HPDE6-E6E7 (cell line): ENCODE measurements around the gene FCHO1.

Source experiments
- DNase-seq: peaks from one replicate; pipeline ENCODE4 v3.0.0; 2011; ENCODE audit warnings: missing footprints; ENCODE audit errors: extremely low spot score

The FCHO1 gene

DNA sequence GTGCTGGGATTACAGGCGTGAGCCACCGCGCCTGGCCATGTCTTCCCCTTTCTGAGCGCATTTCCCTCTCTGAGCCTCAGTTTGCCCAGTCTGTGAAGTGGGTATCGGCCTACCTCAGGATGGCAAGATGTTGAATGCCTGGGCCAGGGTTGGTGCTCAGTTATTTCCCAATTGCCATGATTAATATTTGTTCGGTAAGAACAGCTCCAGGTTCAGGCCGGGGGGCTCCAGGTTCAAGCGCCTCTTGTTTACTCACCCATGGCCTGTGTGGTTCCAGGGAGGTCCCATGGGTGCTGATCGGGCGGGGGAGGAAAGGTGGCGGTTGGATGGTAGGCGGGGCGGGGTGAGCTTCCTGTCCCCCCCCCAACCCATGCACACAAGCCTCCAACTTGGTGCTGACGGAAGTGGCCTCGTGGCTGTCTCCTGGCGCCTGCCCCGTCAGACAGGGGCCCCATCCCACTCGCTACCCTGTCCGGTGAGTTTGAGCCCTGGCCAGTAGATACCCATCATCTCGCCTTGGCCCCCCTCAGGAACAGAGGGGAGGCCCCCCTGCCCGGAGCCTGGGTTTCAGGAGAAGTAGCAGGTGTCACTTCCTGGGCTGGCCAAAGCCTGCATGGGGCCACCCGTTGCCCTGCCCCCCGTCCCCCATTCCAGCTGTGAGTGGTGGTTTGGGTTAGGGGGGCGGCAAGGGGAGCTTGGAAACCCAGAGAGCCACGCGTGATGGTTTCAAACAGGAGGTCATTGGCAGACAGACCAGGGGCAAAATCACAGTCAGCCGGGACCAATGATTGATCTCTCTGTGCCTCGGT is at the start of gene FCHO1:
FCHO1 (plus strand) TSS at position 375 of the 809 bp plus-strand sequence. CDS start 3,688 bp downstream, outside the sequence.
- DNase-seq = no peak

GRCh38 chr19:17703824-17704463 is 47.3 kb upstream of the FCHO1 start:
- DNase-seq = no peak

DNA sequence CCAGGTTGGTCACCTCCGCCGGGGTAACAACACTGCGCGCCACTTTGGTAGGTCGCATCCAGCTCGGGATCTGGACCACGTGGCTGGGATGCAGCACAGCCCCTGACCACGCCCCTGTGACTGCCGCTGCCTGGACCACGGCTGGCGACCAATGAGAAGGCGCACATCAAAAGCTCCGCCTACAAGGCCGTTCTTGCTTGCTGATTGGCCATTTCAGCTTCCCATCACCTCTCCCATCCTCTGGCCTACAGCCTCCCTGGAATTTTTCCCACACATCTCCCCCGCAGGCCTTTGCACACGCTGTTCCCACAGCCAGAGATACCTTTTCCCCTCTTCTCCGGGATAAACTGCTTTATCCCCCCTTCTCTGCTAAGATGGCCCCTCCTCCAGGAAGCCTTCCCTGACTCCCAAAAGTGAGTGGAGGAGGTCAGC is 44.5 kb upstream of the FCHO1 start:
- no peak for DNase-seq

- no peak for DNase-seq
Observed at GRCh38 chr19:17711851-17712250, 39.4 kb upstream of the FCHO1 start.

GRCh38 chr19:17716309-17716929 is 34.9 kb upstream of the FCHO1 start:
- DNase-seq = no peak

GRCh38 chr19:17718550-17718946 is 32.7 kb upstream of the FCHO1 start:
- DNase-seq = no peak

DNA sequence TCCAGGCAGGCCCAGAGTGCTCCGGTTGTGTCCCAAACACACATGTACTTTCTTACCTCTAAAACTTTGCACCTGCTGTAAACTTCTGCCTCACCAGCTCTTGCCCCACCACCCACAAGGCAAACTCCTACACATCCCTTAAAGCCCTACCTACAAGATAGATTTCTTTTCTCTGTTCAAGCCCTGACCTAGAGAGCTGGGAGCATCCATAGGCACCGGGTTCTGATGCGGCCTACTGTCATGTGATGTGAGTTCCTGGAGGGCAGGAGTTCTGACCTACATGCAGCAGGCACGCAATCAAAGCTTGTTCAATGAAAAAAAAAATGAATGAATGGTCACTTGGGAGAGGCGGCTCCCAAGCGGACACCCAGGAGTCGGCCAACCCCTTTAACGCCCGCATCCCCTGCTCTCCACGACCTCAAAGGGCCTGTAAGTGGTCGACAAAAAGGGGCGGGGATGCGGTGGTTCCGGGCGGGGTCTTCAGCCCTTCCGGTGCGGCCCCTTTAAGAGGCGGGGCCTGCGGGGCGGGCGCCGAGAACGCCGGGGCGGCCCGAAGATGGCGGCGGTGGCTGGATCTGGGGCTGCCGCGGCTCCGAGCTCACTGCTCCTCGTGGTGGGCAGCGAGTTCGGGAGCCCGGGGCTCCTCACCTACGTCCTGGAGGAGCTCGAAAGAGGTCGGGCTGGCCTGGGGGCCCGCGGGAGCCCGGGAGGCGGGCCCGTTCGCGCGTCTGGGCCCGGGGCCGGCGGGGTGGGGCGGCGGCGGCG is 32.1 kb upstream of the FCHO1 start, which contains the start of gene MAP1S:
MAP1S (plus strand) TSS at position 534 of the 765 bp plus-strand sequence; CDS start at position 557, 23 bp downstream.
- DNase-seq = peak; percentile 41

- peak; percentile 49 for DNase-seq
Observed at GRCh38 chr19:17719730-17720400, 31.4 kb upstream of the FCHO1 start.

DNA sequence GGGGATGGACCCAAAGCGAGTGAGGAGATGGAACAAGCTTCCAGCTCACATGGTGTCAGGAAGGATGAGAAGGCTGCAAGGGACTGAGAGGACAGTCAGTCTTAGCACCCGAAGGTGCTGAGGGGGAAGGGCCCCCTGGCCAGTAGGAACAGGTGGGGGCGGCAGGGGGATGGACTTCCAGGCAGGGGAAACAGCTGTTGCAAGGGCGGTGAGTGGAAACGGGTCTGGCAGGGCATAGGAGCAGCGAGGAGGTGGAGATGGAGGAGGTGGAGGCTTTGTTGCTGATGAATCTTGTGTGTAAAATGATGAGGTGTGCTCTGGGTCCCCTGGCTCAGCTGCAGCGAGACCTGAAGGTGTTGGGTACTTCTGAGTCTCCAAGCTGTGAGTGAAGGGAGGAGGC is 30.8 kb upstream of the FCHO1 start:
- no peak for DNase-seq

DNA sequence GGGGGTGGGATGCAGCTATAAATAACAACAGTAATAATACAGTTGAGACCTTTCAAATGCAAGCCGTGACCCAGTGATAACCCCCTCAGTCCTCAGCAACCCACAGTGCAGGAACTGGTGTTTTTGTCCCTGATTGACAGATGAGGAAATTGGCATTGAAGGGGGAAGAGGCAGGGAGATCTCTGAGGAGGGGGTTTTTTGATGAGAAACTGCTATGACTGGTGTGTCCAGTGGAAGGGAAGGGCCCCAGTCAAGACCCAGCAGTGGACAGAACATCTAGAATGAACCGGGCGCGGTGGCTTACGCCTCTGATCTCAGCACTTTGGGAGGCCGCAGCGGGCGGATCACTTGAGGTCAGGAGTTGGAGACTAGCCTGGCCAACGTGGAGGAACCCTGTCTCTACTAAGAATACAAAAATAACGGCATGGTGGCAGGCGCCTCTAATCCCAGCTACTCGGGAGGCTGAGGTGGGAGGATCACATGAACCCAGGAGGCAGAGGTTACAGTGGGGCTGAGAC is 30.1 kb upstream of the FCHO1 start:
- DNase-seq = no peak

DNA sequence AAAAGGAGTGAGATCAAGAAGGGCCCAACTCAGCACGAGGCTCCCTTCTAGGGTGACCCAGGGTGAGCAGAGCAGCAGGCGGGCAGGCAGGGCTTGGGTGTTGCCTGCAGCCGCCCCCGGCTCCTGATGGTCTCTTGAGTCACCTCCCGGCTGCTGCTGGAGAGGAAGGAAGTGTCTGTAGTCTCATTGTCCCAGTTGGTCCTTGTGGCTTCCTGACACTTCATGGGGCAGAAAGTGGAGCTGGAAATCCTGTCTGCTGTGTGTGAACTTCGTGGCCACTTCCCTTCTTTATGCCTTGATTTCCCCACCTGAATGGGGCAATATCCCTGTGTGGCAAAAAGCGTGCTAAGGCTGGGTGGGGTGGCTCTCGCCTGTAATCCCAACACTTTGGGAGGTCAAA is 29.5 kb upstream of the FCHO1 start:
- no peak for DNase-seq

- no peak for DNase-seq
Observed at GRCh38 chr19:17722655-17723240, 28.5 kb upstream of the FCHO1 start.

DNA sequence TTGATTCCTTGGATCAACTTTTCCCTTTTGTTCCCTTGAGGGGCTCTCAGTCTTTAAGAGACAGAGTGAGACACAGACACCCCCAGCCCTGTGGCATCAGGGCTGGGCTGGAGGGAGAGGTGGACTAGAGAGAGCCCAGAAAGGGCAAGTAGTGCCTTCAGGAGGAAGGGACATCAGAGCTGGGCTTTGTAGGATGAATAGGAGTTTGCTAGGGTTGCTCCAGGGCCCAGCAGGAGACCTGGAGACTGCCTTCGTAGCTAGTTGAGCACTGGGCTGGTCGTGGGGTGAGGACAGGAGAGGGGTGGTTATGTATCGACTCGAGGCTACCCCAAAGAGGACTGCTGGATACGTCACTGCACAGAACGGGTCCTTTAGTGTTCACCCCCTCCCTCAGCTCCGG is 26.6 kb upstream of the FCHO1 start:
- DNase-seq = no peak

DNA sequence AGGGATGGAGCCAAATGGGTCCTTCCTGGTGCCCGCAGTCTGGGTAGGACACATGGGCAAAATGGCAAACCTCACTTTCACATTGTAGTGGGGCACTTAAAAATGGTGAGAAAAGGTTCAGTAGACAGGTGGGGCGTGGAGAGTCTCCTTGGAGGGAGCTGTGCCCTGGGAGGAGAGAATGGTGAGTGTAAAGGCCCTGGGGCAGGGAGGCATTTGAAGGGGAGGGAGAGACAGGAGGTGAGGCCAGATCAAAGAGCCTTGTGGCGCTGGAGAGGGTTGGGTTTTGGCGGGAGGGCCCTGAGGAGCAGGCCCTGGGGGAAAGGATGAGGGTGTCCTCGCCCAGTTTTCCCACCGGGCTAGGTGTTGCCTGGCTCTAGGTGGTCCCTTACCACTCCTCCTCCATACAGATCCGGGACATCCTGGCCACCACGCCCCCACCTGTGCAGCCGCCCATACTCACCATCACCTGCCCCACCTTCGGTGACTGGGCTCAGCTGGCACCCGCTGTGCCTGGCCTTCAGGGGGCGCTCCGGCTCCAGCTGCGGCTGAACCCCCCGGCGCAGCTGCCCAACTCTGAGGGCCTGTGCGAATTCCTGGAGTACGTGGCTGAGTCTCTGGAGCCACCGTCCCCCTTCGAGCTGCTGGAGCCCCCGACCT is 25.7 kb upstream of the FCHO1 start:
- no peak for DNase-seq

- DNase-seq = no peak
Observed at GRCh38 chr19:17726136-17726741, 25.0 kb upstream of the FCHO1 start.

DNA sequence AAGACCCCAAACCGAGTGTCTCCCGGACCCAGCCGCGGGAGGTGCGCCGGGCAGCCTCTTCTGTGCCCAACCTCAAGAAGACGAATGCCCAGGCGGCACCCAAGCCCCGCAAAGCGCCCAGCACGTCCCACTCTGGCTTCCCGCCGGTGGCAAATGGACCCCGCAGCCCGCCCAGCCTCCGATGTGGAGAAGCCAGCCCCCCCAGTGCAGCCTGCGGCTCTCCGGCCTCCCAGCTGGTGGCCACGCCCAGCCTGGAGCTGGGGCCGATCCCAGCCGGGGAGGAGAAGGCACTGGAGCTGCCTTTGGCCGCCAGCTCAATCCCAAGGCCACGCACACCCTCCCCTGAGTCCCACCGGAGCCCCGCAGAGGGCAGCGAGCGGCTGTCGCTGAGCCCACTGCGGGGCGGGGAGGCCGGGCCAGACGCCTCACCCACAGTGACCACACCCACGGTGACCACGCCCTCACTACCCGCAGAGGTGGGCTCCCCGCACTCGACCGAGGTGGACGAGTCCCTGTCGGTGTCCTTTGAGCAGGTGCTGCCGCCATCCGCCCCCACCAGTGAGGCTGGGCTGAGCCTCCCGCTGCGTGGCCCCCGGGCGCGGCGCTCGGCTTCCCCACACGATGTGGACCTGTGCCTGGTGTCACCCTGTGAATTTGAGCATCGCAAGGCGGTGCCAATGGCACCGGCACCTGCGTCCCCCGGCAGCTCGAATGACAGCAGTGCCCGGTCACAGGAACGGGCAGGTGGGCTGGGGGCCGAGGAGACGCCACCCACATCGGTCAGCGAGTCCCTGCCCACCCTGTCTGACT is 24.1 kb upstream of the FCHO1 start:
- DNase-seq = no peak

GRCh38 chr19:17727843-17728242 is 23.4 kb upstream of the FCHO1 start:
- DNase-seq = no peak

GRCh38 chr19:17733127-17733526 is 18.1 kb upstream of the FCHO1 start:
- DNase-seq = no peak

GRCh38 chr19:17734146-17734545 is 17.1 kb upstream of the FCHO1 start:
- DNase-seq = no peak
